IPS-NIHi7 (cell line): Measurements from ENCODE around the gene AQP1.

Source experiments
- DNase-seq: peaks from one replicate; pipeline ENCODE4 v3.0.0; 2012; ENCODE audit warnings: mixed read lengths; ENCODE audit errors: extremely low spot score

The AQP1 gene

GRCh38 chr7:30935569-30935877, 23.9 kb downstream of the AQP1 start:
- DNase-seq, result no peak

- DNase-seq, result peak; percentile 6
Measured at GRCh38 chr7:30936650-30937245, 25.1 kb downstream of the AQP1 start.

GRCh38 chr7:30937416-30937815, 25.8 kb downstream of the AQP1 start:
- DNase-seq, result no peak

GRCh38 chr7:30938435-30939316, 27.0 kb downstream of the AQP1 start:
- peak; percentile 96 for DNase-seq

GRCh38 chr7:30941582-30942323, 30.1 kb downstream of the AQP1 start:
- no peak for DNase-seq

GRCh38 chr7:30950197-30950596, 38.5 kb downstream of the AQP1 start:
- DNase-seq, result no peak

GRCh38 chr7:30954914-30955313, 43.3 kb downstream of the AQP1 start:
- DNase-seq, result no peak

GRCh38 chr7:30956704-30957103, 45.1 kb downstream of the AQP1 start:
- DNase-seq, result no peak

GRCh38 chr7:30963842-30964241, 52.2 kb downstream of the AQP1 start, which contains the start of gene GHRHR:
GHRHR (plus strand) TSS chr7:30963953; CDS start chr7:30964069, 116 bp downstream.
- DNase-seq, result no peak

GRCh38 chr7:30965372-30965771, 53.7 kb downstream of the AQP1 start:
- DNase-seq, result no peak

GRCh38 chr7:30965883-30966282, 54.2 kb downstream of the AQP1 start:
- DNase-seq, result no peak

- DNase-seq, result no peak
Measured at GRCh38 chr7:30968294-30968693, 56.6 kb downstream of the AQP1 start.

- peak; percentile 5 for DNase-seq
Measured at GRCh38 chr7:30968747-30969603, 57.3 kb downstream of the AQP1 start.

GRCh38 chr7:30969604-30969970, 57.9 kb downstream of the AQP1 start:
- no peak for DNase-seq

- no peak for DNase-seq
Measured at GRCh38 chr7:30970074-30970473, 58.4 kb downstream of the AQP1 start.

- peak; percentile 68 for DNase-seq
Measured at GRCh38 chr7:30970594-30971094, 59.0 kb downstream of the AQP1 start.

- no peak for DNase-seq
Measured at GRCh38 chr7:30971440-30971839, 59.8 kb downstream of the AQP1 start.

- no peak for DNase-seq
Measured at GRCh38 chr7:30971840-30972563, 60.3 kb downstream of the AQP1 start.

- no peak for DNase-seq
Measured at GRCh38 chr7:30973292-30973691, 61.6 kb downstream of the AQP1 start.

- no peak for DNase-seq
Measured at GRCh38 chr7:30973791-30974604, 62.3 kb downstream of the AQP1 start.
